RWPE2 (cell line): ENCODE results near the gene CACTIN.
"Not testable (repeated sequence)": the region's sequence is repeated elsewhere in the genome, so short reads cannot be mapped to it uniquely, and the experiment has no call there.

Source experiments
- ATAC-seq: fragments of 200-7000 bp; cut with Tn5 transposase; 3 replicates; pipeline ENCODE4 v1.9.1; 2021; ENCODE audit warnings: low read depth
- DNase-seq: peaks from one replicate; pipeline ENCODE4 v3.0.0-alpha.2; 2020; ENCODE audit warnings: low spot score
- H3K27ac ChIP-seq: fragments of 450-650 bp; 2 replicates; pipeline ENCODE4 v1.5.1; 2017; ENCODE audit warnings: mild to moderate bottlenecking; ENCODE audit not compliant: poor library complexity, severe bottlenecking
- H3K27me3 ChIP-seq: fragments of 250-450 bp; sonication (Bioruptor Pico); 2 replicates; pipeline ENCODE4 v1.5.1; 2021; ENCODE audit warnings: mild to moderate bottlenecking, moderate library complexity; ENCODE audit not compliant: insufficient read depth, poor library complexity, severe bottlenecking
- H3K36me3 ChIP-seq: fragments of 250-450 bp; sonication (Bioruptor Pico); 2 replicates; pipeline ENCODE4 v1.5.1; 2020; ENCODE audit warnings: low read depth, mild to moderate bottlenecking, moderate library complexity
- H3K4me1 ChIP-seq: fragments of 250-450 bp; sonication (Bioruptor Pico); 2 replicates; pipeline ENCODE4 v1.5.1; 2021; ENCODE audit warnings: mild to moderate bottlenecking, moderate library complexity; ENCODE audit not compliant: insufficient read depth, poor library complexity, severe bottlenecking
- H3K4me3 ChIP-seq: fragments of 250-450 bp; sonication (Bioruptor Pico); 2 replicates; pipeline ENCODE4 v1.5.1; 2021; ENCODE audit warnings: mild to moderate bottlenecking, moderate library complexity; ENCODE audit not compliant: severe bottlenecking
- H3K9me3 ChIP-seq: fragments of 250-450 bp; sonication (Bioruptor Pico); 2 replicates; pipeline ENCODE4 v1.5.1; 2021; ENCODE audit warnings: mild to moderate bottlenecking, moderate library complexity; ENCODE audit not compliant: severe bottlenecking
- CTCF ChIP-seq: fragments of 450-650 bp; IDR thresholded peaks from one replicate; pipeline ENCODE4 v1.5.1; 2017; ENCODE audit warnings: mild to moderate bottlenecking, moderate library complexity; ENCODE audit not compliant: poor library complexity, severe bottlenecking

CACTIN gene

GRCh38 chr19:3648037-3648905 lies 21.7 kb upstream of the CACTIN start:
- Histone ChIP-seq H3K27me3 (no peaks in the 10 kb centered on the region), H3K4me1 (no peaks in the 10 kb centered on the region), H3K27ac (no peak overlapping the region), H3K9me3 (no peaks in the 10 kb centered on the region), H3K4me3 (no peak overlapping the region), H3K36me3 (peaks cover 3% of the 10 kb centered on the region; the same call in 1 of the 2 replicates)
- TF ChIP-seq CTCF, result no peak
- no peak for DNase-seq
- ATAC-seq, result no peak

- H3K27me3 ChIP-seq, ATAC-seq, H3K9me3 ChIP-seq, H3K27ac ChIP-seq, H3K4me3 ChIP-seq, H3K36me3 ChIP-seq, DNase-seq, H3K4me1 ChIP-seq: not testable (repeated sequence)
Observed at GRCh38 chr19:3647102-3647501, 20.5 kb upstream of the CACTIN start.

- DNase-seq, result no peak
Observed at GRCh38 chr19:3646336-3647092, 19.9 kb upstream of the CACTIN start.

GRCh38 chr19:3645726-3646125 lies 19.1 kb upstream of the CACTIN start:
- H3K36me3 ChIP-seq, result no peaks in the 10 kb centered on the region
- no peaks in the 10 kb centered on the region for H3K9me3 ChIP-seq
- H3K27me3 ChIP-seq, result no peaks in the 10 kb centered on the region
- no peak for TF ChIP-seq CTCF
- no peak overlapping the region for H3K4me3 ChIP-seq
- ATAC-seq (no peak), DNase-seq (no peak)
- H3K4me1 ChIP-seq, result no peaks in the 10 kb centered on the region
- H3K27ac ChIP-seq, result no peak overlapping the region

More at GRCh38 chr19:3646336-3647092, 19.9 kb upstream of the CACTIN start:
- no peak for TF ChIP-seq CTCF
- H3K36me3 ChIP-seq, result no peaks in the 10 kb centered on the region
- H3K4me1 ChIP-seq, result no peaks in the 10 kb centered on the region
- no peak overlapping the region for H3K27ac ChIP-seq
- no peaks in the 10 kb centered on the region for H3K9me3 ChIP-seq
- H3K4me3 ChIP-seq, result no peak overlapping the region
- H3K27me3 ChIP-seq, result no peaks in the 10 kb centered on the region
- no peak for ATAC-seq

GRCh38 chr19:3645067-3645396 lies 18.4 kb upstream of the CACTIN start:
- no peaks in the 10 kb centered on the region for H3K27me3 ChIP-seq
- no peak overlapping the region for H3K4me3 ChIP-seq
- TF ChIP-seq CTCF, result no peak
- DNase-seq (no peak), ATAC-seq (no peak)
- no peak overlapping the region for H3K27ac ChIP-seq
- H3K36me3 ChIP-seq, result no peaks in the 10 kb centered on the region
- no peaks in the 10 kb centered on the region for H3K9me3 ChIP-seq
- no peaks in the 10 kb centered on the region for H3K4me1 ChIP-seq
